ENCODE data around the gene TMEM164.
A peak's percentile ranks its signal among the peaks of the same experiment; 100 is the strongest.
"Not testable (repeated sequence)": the region's sequence is repeated elsewhere in the genome, so short reads cannot be mapped to it uniquely, and the experiment has no call there.

TMEM164 gene

GRCh38 chrX:110002300-110003166, at the start of gene TMEM164:
Gene TMEM164, plus strand, starts transcription at chrX:110003114. Its CDS starts 661 bp downstream, at chrX:110003775.
- DNase-seq, result peak; percentile 74

- no peak for DNase-seq
Observed at GRCh38 chrX:109954333-109954732, 48.6 kb upstream of the TMEM164 start.

GRCh38 chrX:109954955-109955354, 48.0 kb upstream of the TMEM164 start:
- no peak for DNase-seq

GRCh38 chrX:109958266-109958665, 44.6 kb upstream of the TMEM164 start:
- DNase-seq, result no peak

- DNase-seq, result no peak
Observed at GRCh38 chrX:109959356-109959871, 43.5 kb upstream of the TMEM164 start.

- DNase-seq, result no peak
Observed at GRCh38 chrX:109964390-109964789, 38.5 kb upstream of the TMEM164 start.

GRCh38 chrX:109966246-109966645, 36.7 kb upstream of the TMEM164 start:
- no peak for DNase-seq

GRCh38 chrX:109967156-109967555, 35.8 kb upstream of the TMEM164 start:
- DNase-seq, result no peak

GRCh38 chrX:109970841-109971240, 32.1 kb upstream of the TMEM164 start:
- not testable (repeated sequence) for DNase-seq

- DNase-seq, result no peak
Observed at GRCh38 chrX:109974906-109975655, 27.8 kb upstream of the TMEM164 start.

- not testable (repeated sequence) for DNase-seq
Observed at GRCh38 chrX:109985210-109985609, 17.7 kb upstream of the TMEM164 start.

GRCh38 chrX:109987884-109988283, 15.0 kb upstream of the TMEM164 start:
- DNase-seq, result no peak

- no peak for DNase-seq
Observed at GRCh38 chrX:109990582-109991276, 12.2 kb upstream of the TMEM164 start.

- no peak for DNase-seq
Observed at GRCh38 chrX:109992203-109992602, 10.7 kb upstream of the TMEM164 start.

GRCh38 chrX:109995155-109995554, 7.8 kb upstream of the TMEM164 start:
- no peak for DNase-seq

- DNase-seq, result no peak
Observed at GRCh38 chrX:109997786-109998452, 5.0 kb upstream of the TMEM164 start.

GRCh38 chrX:110000000-110000399, 2.9 kb upstream of the TMEM164 start:
- DNase-seq, result no peak

GRCh38 chrX:110000847-110001713, 1.8 kb upstream of the TMEM164 start:
- no peak for DNase-seq

- DNase-seq, result no peak
Observed at GRCh38 chrX:110001740-110002299, 1.1 kb upstream of the TMEM164 start.

GRCh38 chrX:110003167-110004156, 548 bp downstream of the TMEM164 start:
- no peak for DNase-seq
